GM23338 (cell line): ENCODE results near the gene UTP4. TPM values are rescaled to one million over a fixed set of nuclear protein-coding genes. Genes with fewer than 3 reads are reported as not detected.

Experiments used
- ZNF462 ChIP-seq: fragments of 250-450 bp; sonication (Bioruptor Pico); IDR thresholded peaks from 2 replicates; pipeline ENCODE4 v1.5.0; 2020; ENCODE audit warnings: mild to moderate bottlenecking, moderate library complexity
- polyA plus RNA-seq: library from polyadenylated mRNA; unstranded; fragments of >200 nt; fragmentation: Nextera tagmentation; extraction: Ambion mirVana; gene quantifications from 2 replicates; pipeline ENCODE4 v1.2.1, GENCODE V29; 2016
- small RNA-seq: library from RNA; depleted of rRNA; stranded (forward); fragments of <200 nt; gene quantifications from one replicate; pipeline ENCODE3, GENCODE V24; 2014; ENCODE audit warnings: low replicate concordance
- total RNA-seq: library from RNA; depleted of rRNA; stranded (reverse); fragments of >200 nt; shearing (Covaris generic); gene quantifications from 2 replicates; pipeline ENCODE4 v1.2.3, GENCODE V29; 2014; rRNA removed

UTP4 gene
- total and polyA plus RNA-seq, 2 experiments from 2014 or later, result 63.2 to 66.6 TPM

- no peak for TF ChIP-seq ZNF462
These were observed 85.0 kb downstream of the UTP4 start (continued) for GRCh38 chr16:69217433-69217832.

Small RNAs within 50 kb of the gene (small RNA-seq; reads per million reads assigned to genes)
- gene RF00019 (not detected), gene RNU6-22P (0.07 reads per million)

Other genes with a start within 250 kb of the UTP4 start
- gene HAS3, start 27.0 kb upstream of the UTP4 start, total RNA-seq, result 54.9 and 56.7 TPM in 2 replicates
- 7.3 TPM in 2 replicates for gene HAS3, start 27.0 kb upstream of the UTP4 start, polyA plus RNA-seq
- gene CHTF8, start 61 bp upstream of the UTP4 start, total RNA-seq, result 147 and 155 TPM in 2 replicates
- 24.4 and 25.5 TPM in 2 replicates for gene CHTF8, start 61 bp upstream of the UTP4 start, polyA plus RNA-seq
- gene SNTB2, start 54.5 kb downstream of the UTP4 start, total RNA-seq, result 18.8 and 42.7 TPM in 2 replicates
- gene SNTB2, start 54.5 kb downstream of the UTP4 start, polyA plus RNA-seq, result 4.8 and 6.2 TPM in 2 replicates
- gene VPS4A, start 178.7 kb downstream of the UTP4 start, total RNA-seq, result 25.2 and 32.7 TPM in 2 replicates
- 28.8 and 29.1 TPM in 2 replicates for gene VPS4A, start 178.7 kb downstream of the UTP4 start, polyA plus RNA-seq
- 43.4 and 48.7 TPM in 2 replicates for gene PDF, start 197.9 kb downstream of the UTP4 start, total RNA-seq
- gene PDF, start 197.9 kb downstream of the UTP4 start, polyA plus RNA-seq, result 16.2 and 18.8 TPM in 2 replicates
- 55.7 and 79.9 TPM in 2 replicates for gene COG8, start 206.9 kb downstream of the UTP4 start, total RNA-seq
- 18.2 and 21.4 TPM in 2 replicates for gene COG8, start 206.9 kb downstream of the UTP4 start, polyA plus RNA-seq
- 30.4 and 32.7 TPM in 2 replicates for gene NIP7, start 207.1 kb downstream of the UTP4 start, total RNA-seq
- 42.9 and 47.4 TPM in 2 replicates for gene NIP7, start 207.1 kb downstream of the UTP4 start, polyA plus RNA-seq
- gene TMED6, start 219.1 kb downstream of the UTP4 start, total RNA-seq, result not detected in 2 replicates
- gene TMED6, start 219.1 kb downstream of the UTP4 start, polyA plus RNA-seq, result 0.29 and 1.3 TPM in 2 replicates